SK-N-SH treated with all-trans-retinoic acid at 6 μM for 48 hours (cell line): ENCODE measurements around the gene GBF1.

Experiments used
- BACH2 ChIP-seq: fragments of 250-450 bp; sonication (Bioruptor Pico); IDR thresholded peaks from 2 replicates; pipeline ENCODE4 v1.9.0; 2021; ENCODE audit warnings: mild to moderate bottlenecking, borderline replicate concordance
- CREB5 ChIP-seq: fragments of 250-450 bp; sonication (Bioruptor Pico); IDR thresholded peaks from 2 replicates; pipeline ENCODE4 v1.5.1; 2020; ENCODE audit warnings: low read depth, mild to moderate bottlenecking, moderate library complexity
- CSRNP3 ChIP-seq: fragments of 250-450 bp; sonication (Bioruptor Pico); IDR thresholded peaks from 2 replicates; pipeline ENCODE4 v1.5.1; 2021; ENCODE audit warnings: mild to moderate bottlenecking, moderate library complexity
- ISL1 ChIP-seq: fragments of 250-450 bp; sonication (Bioruptor Pico); IDR thresholded peaks from 2 replicates; pipeline ENCODE4 v2.1.2; 2022; ENCODE audit warnings: mild to moderate bottlenecking, moderate library complexity
- OSR1 ChIP-seq: fragments of 250-450 bp; sonication (Bioruptor Pico); IDR thresholded peaks from 2 replicates; pipeline ENCODE4 v1.8.0; 2022; ENCODE audit warnings: moderate library complexity, mild to moderate bottlenecking, inconsistent platforms
- PATZ1 ChIP-seq: fragments of 250-450 bp; sonication (Bioruptor Pico); IDR thresholded peaks from 2 replicates; pipeline ENCODE4 v1.8.0; 2020; ENCODE audit warnings: mild to moderate bottlenecking, moderate library complexity, borderline replicate concordance
- POU6F1 ChIP-seq: fragments of 250-450 bp; sonication (Bioruptor Pico); IDR thresholded peaks from 2 replicates; pipeline ENCODE4 v1.8.0; 2021; ENCODE audit warnings: low read depth, mild to moderate bottlenecking, moderate library complexity, borderline replicate concordance
- PPARA ChIP-seq: fragments of 250-450 bp; sonication (Bioruptor Pico); IDR thresholded peaks from 2 replicates; pipeline ENCODE4 v1.5.0; 2020; ENCODE audit warnings: mild to moderate bottlenecking, borderline replicate concordance
- TCF4 ChIP-seq: fragments of 250-450 bp; sonication (Bioruptor Pico); IDR thresholded peaks from 2 replicates; pipeline ENCODE4 v1.8.0; 2021; ENCODE audit warnings: mild to moderate bottlenecking, moderate library complexity, borderline replicate concordance
- ZFP3 ChIP-seq: fragments of 250-450 bp; sonication (Bioruptor Pico); IDR thresholded peaks from 2 replicates; pipeline ENCODE4 v1.5.0; 2020; ENCODE audit warnings: mild to moderate bottlenecking, moderate library complexity
- ZFP30 ChIP-seq: fragments of 450-650 bp; formaldehyde crosslinking; IDR thresholded peaks from 2 replicates; pipeline ENCODE4 v1.5.0; 2022; ENCODE audit warnings: mild to moderate bottlenecking, moderate library complexity
- ZNF565 ChIP-seq: fragments of 450-650 bp; formaldehyde crosslinking; conservative IDR thresholded peaks from 2 replicates; pipeline ENCODE4 v1.5.0; 2020; ENCODE audit warnings: low read depth, mild to moderate bottlenecking, moderate library complexity
- ZNF70 ChIP-seq: fragments of 450-650 bp; formaldehyde crosslinking; IDR thresholded peaks from 2 replicates; pipeline ENCODE4 v1.5.0; 2020; ENCODE audit warnings: mild to moderate bottlenecking, moderate library complexity

DNA sequence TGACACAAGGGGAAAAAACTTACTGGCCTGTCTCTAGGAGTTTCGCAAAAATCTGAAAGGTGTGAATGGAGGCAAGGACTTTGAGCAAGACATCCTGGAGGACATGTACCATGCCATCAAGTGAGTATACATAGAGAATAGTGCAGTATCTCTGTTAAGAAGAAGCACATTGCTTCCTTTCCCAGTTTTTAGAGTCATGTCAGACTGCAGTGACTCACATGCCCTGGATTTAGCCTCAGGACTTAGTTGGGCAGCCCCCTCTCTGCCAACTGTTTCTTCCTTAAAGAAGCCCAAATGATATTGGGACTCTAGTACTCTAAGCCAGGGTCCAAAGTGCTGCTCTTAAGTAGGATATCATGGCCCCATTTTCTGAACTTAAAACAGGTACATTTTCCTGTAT is 122.1 kb downstream of the GBF1 start:
- no peak for TF ChIP-seq ZFP3 (CRISPR knock-in tag)
- TF ChIP-seq ZNF565 (CRISPR knock-in tag): no peak
- no peak for TF ChIP-seq POU6F1
- no peak for TF ChIP-seq CSRNP3 (CRISPR knock-in tag)
- no peak for TF ChIP-seq PATZ1
- TF ChIP-seq ZNF70 (CRISPR knock-in tag): no peak
- TF ChIP-seq BACH2 (CRISPR knock-in tag): no peak
- no peak for TF ChIP-seq CREB5 (CRISPR knock-in tag)
- no peak for TF ChIP-seq ISL1 (CRISPR knock-in tag)
- TF ChIP-seq TCF4: no peak
- TF ChIP-seq PPARA: no peak
- TF ChIP-seq OSR1 (CRISPR knock-in tag): no peak
- no peak for TF ChIP-seq ZFP30 (CRISPR knock-in tag)
